Measurements from ENCODE around the gene KCNA2. TPM values are rescaled to one million over a fixed set of nuclear protein-coding genes. Genes with fewer than 3 reads are reported as not detected.

KCNA2 gene
- total RNA-seq, 4 donors from 2014 or later: 2.9 to 6.8 (median 3.5) TPM

DNA sequence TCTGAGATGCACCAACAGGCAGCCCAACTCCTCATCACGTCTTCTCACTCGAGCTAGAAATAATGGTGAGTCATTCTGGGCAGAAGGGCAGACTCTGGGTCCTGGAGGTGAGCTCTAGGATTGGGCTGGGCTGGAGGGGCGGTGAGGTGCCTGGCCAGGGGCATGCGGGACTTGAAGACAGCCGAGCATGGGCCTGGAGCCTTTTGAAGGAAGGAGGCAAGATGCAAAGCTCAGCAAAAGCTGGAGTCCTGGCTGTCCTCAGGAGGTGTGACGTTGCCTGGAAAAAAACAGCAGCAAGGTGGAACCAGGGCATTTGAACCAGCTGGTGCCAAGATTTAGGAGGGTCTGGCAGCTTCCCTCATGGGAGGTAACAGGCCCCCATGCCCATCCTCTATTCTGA is 712 bp downstream of the KCNA2 start:
- Histone ChIP-seq H3K4me3 (replicated peaks in 1 of 3) (no peak overlapping the region), H3K4me1 (peaks cover 5 to 13% of the 10 kb centered on the region in 2 donors), H3K9me3 (no peaks in the 10 kb centered on the region), H3K27ac (no peak overlapping the region), H3K36me3 (no peaks in the 10 kb centered on the region), H3K27me3 (no peaks in the 10 kb centered on the region)
- no peak for DNase-seq
- 81 to 95% methylated on average over 5 to 6 of the region's 6 CpGs for WGBS, 2 donors
- intact Hi-C loops (cut with DNase I): no loop called here
- TF ChIP-seq POLR2A (IDR thresholded peaks at IDR 0.05): no peak
- TF ChIP-seq, protein P1, sequence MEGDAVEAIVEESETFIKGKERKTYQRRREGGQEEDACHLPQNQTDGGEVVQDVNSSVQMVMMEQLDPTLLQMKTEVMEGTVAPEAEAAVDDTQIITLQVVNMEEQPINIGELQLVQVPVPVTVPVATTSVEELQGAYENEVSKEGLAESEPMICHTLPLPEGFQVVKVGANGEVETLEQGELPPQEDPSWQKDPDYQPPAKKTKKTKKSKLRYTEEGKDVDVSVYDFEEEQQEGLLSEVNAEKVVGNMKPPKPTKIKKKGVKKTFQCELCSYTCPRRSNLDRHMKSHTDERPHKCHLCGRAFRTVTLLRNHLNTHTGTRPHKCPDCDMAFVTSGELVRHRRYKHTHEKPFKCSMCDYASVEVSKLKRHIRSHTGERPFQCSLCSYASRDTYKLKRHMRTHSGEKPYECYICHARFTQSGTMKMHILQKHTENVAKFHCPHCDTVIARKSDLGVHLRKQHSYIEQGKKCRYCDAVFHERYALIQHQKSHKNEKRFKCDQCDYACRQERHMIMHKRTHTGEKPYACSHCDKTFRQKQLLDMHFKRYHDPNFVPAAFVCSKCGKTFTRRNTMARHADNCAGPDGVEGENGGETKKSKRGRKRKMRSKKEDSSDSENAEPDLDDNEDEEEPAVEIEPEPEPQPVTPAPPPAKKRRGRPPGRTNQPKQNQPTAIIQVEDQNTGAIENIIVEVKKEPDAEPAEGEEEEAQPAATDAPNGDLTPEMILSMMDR (IDR thresholded peaks at IDR 0.05): no peak

DNA sequence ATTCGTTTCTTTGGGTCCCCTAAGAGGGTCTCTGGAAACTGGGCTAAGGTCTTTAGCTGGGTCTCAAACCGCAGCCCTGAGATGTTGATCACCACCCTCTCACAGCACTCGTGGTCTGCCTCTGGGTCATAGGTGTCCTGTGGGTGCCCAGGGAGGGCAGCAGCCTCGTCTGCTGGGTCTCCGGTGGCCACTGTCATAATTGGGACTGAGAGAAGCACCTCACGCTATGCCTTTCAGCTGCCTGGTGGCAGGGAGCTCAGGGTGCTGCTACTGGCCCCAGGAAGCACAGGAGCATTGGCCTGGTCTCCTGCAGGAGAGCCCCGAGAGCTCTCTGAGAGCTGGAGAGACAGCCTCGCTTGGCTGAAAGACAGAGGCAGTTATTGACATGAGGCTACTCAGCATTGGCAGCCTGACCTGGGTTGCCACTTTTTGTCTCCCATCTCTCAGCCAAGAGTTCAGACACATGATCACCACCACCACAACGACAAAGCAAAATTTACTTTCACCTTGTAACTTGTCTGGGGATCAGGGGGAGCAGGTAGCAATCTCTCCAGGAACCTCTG is 1.5 kb downstream of the KCNA2 start:
- Histone ChIP-seq H3K9me3 (no peaks in the 10 kb centered on the region), H3K4me3 (replicated peaks in 1 of 3) (no peak overlapping the region), H3K4me1 (peaks cover 5 to 13% of the 10 kb centered on the region in 2 donors), H3K27ac (no peak overlapping the region), H3K36me3 (no peaks in the 10 kb centered on the region), H3K27me3 (no peaks in the 10 kb centered on the region)
- no peak for DNase-seq
- no peak for TF ChIP-seq POLR2A (IDR thresholded peaks at IDR 0.05)
- intact Hi-C loops (cut with DNase I): no loop called here
- 72 to 97% methylated on average over 4 to 8 of the region's 9 CpGs for WGBS, 2 donors

DNA sequence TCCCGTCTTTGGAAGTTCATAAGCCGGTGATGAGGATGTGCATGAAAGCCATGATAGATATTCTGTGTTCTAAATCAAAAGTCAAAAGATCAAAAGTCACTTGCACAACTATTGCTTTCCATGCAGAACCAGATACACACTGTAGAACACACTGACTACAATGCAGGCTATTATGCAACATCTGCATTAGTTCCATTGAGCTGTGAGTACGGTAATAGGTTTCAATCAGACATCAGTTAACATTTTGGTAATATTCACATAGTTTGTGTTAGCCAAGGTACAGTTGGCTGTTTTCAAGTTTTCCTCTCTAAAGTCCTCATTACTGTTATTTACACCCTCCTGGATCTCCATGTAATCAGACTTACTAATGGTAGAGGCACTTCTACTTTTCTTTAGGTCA is 3.1 kb downstream of the KCNA2 start:
- TF ChIP-seq, protein P1 (IDR thresholded peaks at IDR 0.05): no peak
- TF ChIP-seq POLR2A (IDR thresholded peaks at IDR 0.05): no peak
- Histone ChIP-seq H3K4me1 (peaks cover 5 to 13% of the 10 kb centered on the region in 2 donors), H3K36me3 (no peaks in the 10 kb centered on the region), H3K9me3 (no peaks in the 10 kb centered on the region), H3K4me3 (replicated peaks in 1 of 3) (no peak overlapping the region), H3K27me3 (no peaks in the 10 kb centered on the region), H3K27ac (no peak overlapping the region)
- 93 to 96% methylated on average over 3 of the region's 3 CpGs for WGBS, 2 donors
- intact Hi-C loops (cut with DNase I): no loop called here
- no peak for DNase-seq

DNA sequence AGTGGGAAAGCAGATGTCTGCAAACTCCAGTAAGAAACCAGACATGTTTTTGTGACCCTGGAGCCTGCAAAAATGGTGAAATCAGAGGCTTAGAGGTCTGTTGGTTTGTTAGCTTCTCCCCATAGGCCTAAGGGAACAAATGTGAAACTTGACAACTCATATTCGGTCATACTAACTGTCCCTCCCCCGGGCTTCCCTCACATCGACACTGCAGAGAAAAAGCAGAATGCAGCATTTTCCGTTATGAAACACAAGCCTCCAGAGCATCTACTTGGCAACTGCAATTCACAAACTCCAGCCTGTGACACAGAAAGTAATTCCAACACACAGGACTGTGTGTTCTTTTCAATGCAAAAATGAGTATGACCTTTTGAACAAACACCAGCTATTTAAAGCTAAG is 3.7 kb downstream of the KCNA2 start:
- H3K4me3 ChIP-seq (replicated peaks in 1 of 3): no peak overlapping the region
- TF ChIP-seq, protein P1 (IDR thresholded peaks at IDR 0.05): no peak
- TF ChIP-seq POLR2A (IDR thresholded peaks at IDR 0.05): no peak
- H3K9me3 ChIP-seq: no peaks in the 10 kb centered on the region
- no peaks in the 10 kb centered on the region for H3K36me3 ChIP-seq
- DNase-seq: no peak
- 75 to 82% methylated on average over 4 of the region's 4 CpGs for WGBS, 2 donors
- H3K4me1 ChIP-seq: peaks cover 0 to 8% of the 10 kb centered on the region in 2 donors
- intact Hi-C loops (cut with DNase I): no loop called here
- H3K27ac ChIP-seq: no peak overlapping the region
- H3K27me3 ChIP-seq: no peaks in the 10 kb centered on the region

DNA sequence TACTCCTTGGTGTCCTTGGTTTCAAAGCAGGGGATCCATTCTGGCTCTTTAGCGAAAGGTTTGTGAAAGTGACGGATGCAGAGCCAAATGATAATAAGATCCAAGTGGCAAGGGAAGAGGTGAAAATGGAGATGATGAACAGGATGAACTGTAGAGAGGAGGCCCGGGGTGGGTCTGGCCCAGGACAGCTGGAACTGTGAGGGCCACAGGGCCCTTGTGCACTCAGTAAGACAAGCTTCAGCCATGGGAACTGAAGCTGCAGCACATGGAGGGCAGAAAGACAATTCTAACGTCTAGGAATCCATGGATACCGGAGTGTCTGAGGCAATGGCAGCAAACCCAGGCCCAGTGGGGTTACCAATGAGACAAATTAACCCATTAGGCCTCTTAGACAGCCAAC is 4.8 kb downstream of the KCNA2 start:
- Histone ChIP-seq H3K9me3 (no peaks in the 10 kb centered on the region), H3K36me3 (no peaks in the 10 kb centered on the region), H3K4me1 (peaks cover 0 to 6% of the 10 kb centered on the region in 2 donors), H3K27me3 (no peaks in the 10 kb centered on the region), H3K4me3 (replicated peaks in 1 of 3) (no peak overlapping the region), H3K27ac (no peak overlapping the region)
- TF ChIP-seq, protein P1 (IDR thresholded peaks at IDR 0.05): no peak
- TF ChIP-seq POLR2A (IDR thresholded peaks at IDR 0.05): no peak
- intact Hi-C loops (cut with DNase I): no loop called here
- DNase-seq: no peak
- 55 to 81% methylated on average over 5 of the region's 5 CpGs for WGBS, 2 donors
